Calu3 (cell line): ENCODE results near the gene RERE. TPM values are rescaled to one million over a fixed set of nuclear protein-coding genes. Genes with fewer than 3 reads are reported as not detected.
A peak's percentile ranks its signal among the peaks of the same experiment; 100 is the strongest.

Experiments
- BruUV-seq: library from RNA; stranded (reverse); fragments of 400-500 nt; replicated peaks from 2 replicates; lab custom pipeline; 2021; lab: Mats Ljungman, UMichigan
- CTCF ChIA-PET: fragments of 300-600 bp; sonication (Branson Sonifier 250); formaldehyde crosslinking; loops from one replicate; lab custom pipeline; 2022; ENCODE audit warnings: antibody characterized with exemption; lab: Charles Lee
- DNase-seq: peaks from one replicate; pipeline ENCODE4 v3.0.0; 2022
- H3K27ac Mint-ChIP-seq: one replicate; pipeline ENCODE4 v1.8.0; 2022; ENCODE audit warnings: mixed read lengths; ENCODE audit not compliant: unreplicated experiment
- H3K27me3 Mint-ChIP-seq: one replicate; pipeline ENCODE4 v1.8.0; 2022; ENCODE audit warnings: mixed read lengths; ENCODE audit not compliant: unreplicated experiment
- H3K36me3 Mint-ChIP-seq: one replicate; pipeline ENCODE4 v1.8.0; 2022; ENCODE audit warnings: mild to moderate bottlenecking, moderate library complexity, mixed read lengths; ENCODE audit not compliant: insufficient read depth, unreplicated experiment
- H3K4me1 Mint-ChIP-seq: one replicate; pipeline ENCODE4 v1.8.0; 2022; ENCODE audit warnings: mild to moderate bottlenecking, low read depth, mixed read lengths; ENCODE audit not compliant: unreplicated experiment
- H3K4me3 Mint-ChIP-seq: one replicate; pipeline ENCODE4 v1.8.0; 2022; ENCODE audit warnings: mild to moderate bottlenecking, low read depth, moderate library complexity, mixed read lengths; ENCODE audit not compliant: unreplicated experiment
- H3K9me3 Mint-ChIP-seq: one replicate; pipeline ENCODE4 v1.8.0; 2022; ENCODE audit warnings: low read depth, mixed read lengths; ENCODE audit not compliant: unreplicated experiment
- intact Hi-C: fragments of 100-400 bp; cut with micrococcal nuclease; formaldehyde crosslinking; loops from one replicate; pipeline ENCODE4 v1.10.0; 2022; ENCODE audit not compliant: unreplicated experiment
- total RNA-seq: library from RNA; stranded (reverse); gene quantifications from 2 replicates; pipeline ENCODE4 v1.2.3, GENCODE V29; 2022
- TF ChIP-seq, protein P1 (sequence below): fragments of 200-600 bp; IDR thresholded peaks from one replicate; pipeline ENCODE4 v1.8.0; 2022; ENCODE audit warnings: antibody characterized with exemption; ENCODE audit not compliant: unreplicated experiment

Gene RERE
- total RNA-seq, 1 experiment from 2014 or later, result 45.9 TPM

- no peak overlapping the region for H3K4me3 Mint-ChIP-seq
- TF ChIP-seq, protein P1, sequence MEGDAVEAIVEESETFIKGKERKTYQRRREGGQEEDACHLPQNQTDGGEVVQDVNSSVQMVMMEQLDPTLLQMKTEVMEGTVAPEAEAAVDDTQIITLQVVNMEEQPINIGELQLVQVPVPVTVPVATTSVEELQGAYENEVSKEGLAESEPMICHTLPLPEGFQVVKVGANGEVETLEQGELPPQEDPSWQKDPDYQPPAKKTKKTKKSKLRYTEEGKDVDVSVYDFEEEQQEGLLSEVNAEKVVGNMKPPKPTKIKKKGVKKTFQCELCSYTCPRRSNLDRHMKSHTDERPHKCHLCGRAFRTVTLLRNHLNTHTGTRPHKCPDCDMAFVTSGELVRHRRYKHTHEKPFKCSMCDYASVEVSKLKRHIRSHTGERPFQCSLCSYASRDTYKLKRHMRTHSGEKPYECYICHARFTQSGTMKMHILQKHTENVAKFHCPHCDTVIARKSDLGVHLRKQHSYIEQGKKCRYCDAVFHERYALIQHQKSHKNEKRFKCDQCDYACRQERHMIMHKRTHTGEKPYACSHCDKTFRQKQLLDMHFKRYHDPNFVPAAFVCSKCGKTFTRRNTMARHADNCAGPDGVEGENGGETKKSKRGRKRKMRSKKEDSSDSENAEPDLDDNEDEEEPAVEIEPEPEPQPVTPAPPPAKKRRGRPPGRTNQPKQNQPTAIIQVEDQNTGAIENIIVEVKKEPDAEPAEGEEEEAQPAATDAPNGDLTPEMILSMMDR, result no peak
- H3K27me3 Mint-ChIP-seq, result no peaks in the 10 kb centered on the region
- no peak overlapping the region for H3K27ac Mint-ChIP-seq
- H3K36me3 Mint-ChIP-seq, result peaks cover 9% of the 10 kb centered on the region
- no peaks in the 10 kb centered on the region for H3K9me3 Mint-ChIP-seq
- intact Hi-C loops, result no loop called here
- no peak for DNase-seq
- CTCF ChIA-PET, result no interaction called here
- no TSS peak for BruUV-seq
- H3K4me1 Mint-ChIP-seq, result peaks cover 16% of the 10 kb centered on the region
Observed at GRCh38 chr1:8373125-8373524, 444.3 kb downstream of the RERE start.

DNA sequence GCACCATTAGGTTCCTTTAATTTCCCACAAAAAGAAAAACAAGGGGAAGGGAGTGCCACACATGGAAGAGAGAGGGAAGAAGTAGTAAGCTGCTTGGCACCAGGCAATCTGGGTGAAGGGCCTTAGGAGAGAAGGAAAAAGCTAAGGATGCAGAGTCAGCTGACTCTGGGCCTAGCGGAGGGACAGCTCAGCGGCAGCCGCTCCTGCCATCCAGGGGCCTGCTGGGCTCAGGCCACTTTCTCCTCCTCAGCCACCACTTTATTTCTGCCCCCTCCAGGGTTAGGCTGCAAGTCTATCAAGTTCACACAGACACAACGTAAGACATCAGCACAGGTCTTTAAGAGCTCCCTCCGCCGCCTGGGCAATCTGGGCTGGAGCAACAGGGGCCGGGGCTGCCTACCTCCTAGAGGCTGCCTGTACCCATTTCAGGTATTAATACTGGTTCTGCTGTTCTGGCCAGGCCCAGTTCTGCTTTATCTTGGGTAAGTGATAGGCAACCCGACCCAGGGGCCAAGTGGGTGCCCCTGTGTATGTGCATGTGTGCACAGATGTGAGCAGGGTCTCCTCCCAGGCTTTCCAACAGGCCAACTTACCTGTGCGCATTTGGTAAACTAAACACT lies 446.0 kb downstream of the RERE start:
- Mint-ChIP-seq H3K4me3 (no peak overlapping the region), H3K4me1 (peaks cover 16% of the 10 kb centered on the region), H3K36me3 (peaks cover 9% of the 10 kb centered on the region), H3K9me3 (no peaks in the 10 kb centered on the region), H3K27ac (no peak overlapping the region), H3K27me3 (no peaks in the 10 kb centered on the region)
- TF ChIP-seq, protein P1, result no peak
- CTCF ChIA-PET, result no interaction called here
- no peak for DNase-seq
- BruUV-seq, result no TSS peak
- intact Hi-C loops, result no loop called here

DNA sequence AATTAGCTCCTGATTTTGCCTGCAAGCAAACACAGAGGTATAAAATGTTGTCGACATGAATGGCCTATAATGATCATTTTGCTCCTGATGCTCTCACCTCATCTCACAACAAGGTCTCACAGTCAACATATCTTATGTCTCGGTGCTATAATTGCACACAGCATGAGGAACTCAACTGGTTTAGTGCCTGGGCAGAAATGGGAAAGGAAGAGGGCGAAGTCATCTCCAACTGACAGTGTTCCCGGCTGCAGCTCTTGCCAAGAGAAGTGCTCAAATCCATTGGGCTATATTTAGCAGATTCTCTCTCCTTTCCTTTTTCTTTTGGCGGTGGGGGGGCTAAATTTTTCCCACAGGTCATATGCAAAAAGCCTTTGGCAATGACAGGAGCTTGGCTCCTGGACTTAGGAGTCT lies 446.5 kb downstream of the RERE start:
- BruUV-seq, result no TSS peak
- Mint-ChIP-seq H3K4me1 (peaks cover 16% of the 10 kb centered on the region), H3K9me3 (no peaks in the 10 kb centered on the region), H3K27me3 (no peaks in the 10 kb centered on the region), H3K36me3 (peaks cover 9% of the 10 kb centered on the region), H3K4me3 (peak overlapping the region; percentile 15), H3K27ac (no peak overlapping the region)
- no peak for DNase-seq
- intact Hi-C loops, result no loop called here
- CTCF ChIA-PET, result interaction anchor here (0.9 to 1.3 kb wide), 2 partner anchors 396 to 478 kb away, joined by 3 to 5 read pairs; no protein-coding TSS in a partner anchor
- TF ChIP-seq, protein P1, result no peak

GRCh38 chr1:8370046-8370881 lies 447.2 kb downstream of the RERE start:
- DNase-seq, result no peak
- intact Hi-C loops, result no loop called here
- CTCF ChIA-PET, result interaction anchor here (0.9 to 1.3 kb wide), 2 partner anchors 395 to 478 kb away, joined by 3 to 5 read pairs; no protein-coding TSS in a partner anchor
- Mint-ChIP-seq H3K4me1 (peaks cover 16% of the 10 kb centered on the region), H3K9me3 (no peaks in the 10 kb centered on the region), H3K36me3 (peaks cover 9% of the 10 kb centered on the region), H3K4me3 (peak overlapping the region; percentile 15), H3K27me3 (no peaks in the 10 kb centered on the region), H3K27ac (no peak overlapping the region)
- TF ChIP-seq, protein P1, result no peak
- BruUV-seq, result no TSS peak
